A549 (cell line): ENCODE results near the gene FKBP6. TPM values are rescaled to one million over a fixed set of nuclear protein-coding genes. Genes with fewer than 3 reads are reported as not detected.

Experiments used
- ATAC-seq, 2 experiments: fragments of 200-7000 bp in 1 of 2; fragments of >200 bp in 1 of 2; cut with Nextera tagmentation in 1 of 2; cut with Tn5 transposase in 1 of 2; 3 replicates each; pipeline versions ENCODE4 v1.8.0 to v1.9.1; 2018 to 2020; ENCODE audit warnings: mild to moderate bottlenecking in 1 of 2, moderate library complexity in 1 of 2
- CTCF ChIA-PET: fragments of 300-600 bp; sonication (Branson Sonifier 250); formaldehyde crosslinking; extraction: SDS; loops from one replicate; lab custom pipeline; 2021; ENCODE audit warnings: antibody characterized with exemption, inconsistent platforms; lab: Yijun Ruan, JAX
- POLR2A ChIA-PET: fragments of 350-600 bp; formaldehyde crosslinking; extraction: SDS; loops from one replicate; lab custom pipeline; 2021; ENCODE audit warnings: antibody characterized with exemption, inconsistent platforms; lab: Yijun Ruan, JAX
- DNase-seq, 2 experiments: peaks; one replicate each; pipeline versions ENCODE4 v3.0.0 to v3.0.0-alpha.2; 2011 to 2016; ENCODE audit warnings: low read depth in 1 of 2, low spot score in 1 of 2
- FAIRE-seq: peaks from 2 replicates; lab custom pipeline; 2011; peaks lifted over from hg19 to GRCh38; lab: Jason Lieb, UNC
- H3K27ac ChIP-seq, 2 experiments: fragments of >200 bp; sonication (Bioruptor Twin); formaldehyde crosslinking; 3 replicates each; pipeline ENCODE4 v1.5.1; 2016 to 2017
- H3K4me1 ChIP-seq: fragments of >200 bp; sonication (Bioruptor Twin); formaldehyde crosslinking; 3 replicates; pipeline ENCODE4 v1.6.1; 2016
- H3K4me2 ChIP-seq: fragments of >200 bp; sonication (Bioruptor Twin); formaldehyde crosslinking; 3 replicates; pipeline ENCODE4 v1.6.1; 2016
- H3K4me3 ChIP-seq: fragments of >200 bp; sonication (Bioruptor Twin); formaldehyde crosslinking; 3 replicates; pipeline ENCODE4 v1.5.1; 2016
- H3K9me3 ChIP-seq: fragments of >200 bp; sonication (Bioruptor Twin); formaldehyde crosslinking; 3 replicates; pipeline ENCODE4 v1.6.1; 2016
- ATOH8 ChIP-seq: fragments of 250-450 bp; sonication (Bioruptor Pico); IDR thresholded peaks from 2 replicates; pipeline ENCODE4 v1.5.0; 2020; ENCODE audit warnings: low read depth, mild to moderate bottlenecking, moderate library complexity
- BCL3 ChIP-seq: fragments of >200 bp; sonication (Bioruptor Twin); formaldehyde crosslinking; IDR thresholded peaks from 3 replicates; pipeline ENCODE4 v1.6.1; 2016
- CBX2 ChIP-seq: fragments of 200-600 bp; sonication (generic); IDR thresholded peaks from 2 replicates; pipeline ENCODE4 v1.6.1; 2016; ENCODE audit warnings: low read depth, mild to moderate bottlenecking, borderline replicate concordance
- CBX8 ChIP-seq: fragments of 200-600 bp; sonication (generic); IDR thresholded peaks from 2 replicates; pipeline ENCODE4 v1.6.1; 2016
- CHD2 ChIP-seq: fragments of 150-350 bp; IDR thresholded peaks from 2 replicates; pipeline ENCODE4 v1.6.1; 2014; ENCODE audit warnings: low read length; ENCODE audit not compliant: partially characterized antibody
- EHF ChIP-seq: fragments of 250-450 bp; sonication (Bioruptor Pico); IDR thresholded peaks from 2 replicates; pipeline ENCODE4 v1.5.0; 2020; ENCODE audit warnings: mild to moderate bottlenecking
- EP300 ChIP-seq, 2 experiments: fragments of >200 bp; sonication (Bioruptor Twin); formaldehyde crosslinking; IDR thresholded peaks; 2 replicates in 1 of 2; 3 replicates in 1 of 2; pipeline ENCODE4 v1.6.1; 2016 to 2017
- ESRRA ChIP-seq: fragments of 150-350 bp; IDR thresholded peaks from 2 replicates; pipeline ENCODE4 v1.6.1; 2014; ENCODE audit warnings: mild to moderate bottlenecking, low read length, borderline replicate concordance
- GATA3 ChIP-seq: IDR thresholded peaks from 2 replicates; pipeline ENCODE4 v1.6.1; 2012; ENCODE audit warnings: borderline replicate concordance
- HES2 ChIP-seq: fragments of >200 bp; sonication (Bioruptor Twin); formaldehyde crosslinking; IDR thresholded peaks from 2 replicates; pipeline ENCODE4 v1.6.1; 2016
- HOXB13 ChIP-seq: fragments of 250-450 bp; sonication (Bioruptor Pico); IDR thresholded peaks from 2 replicates; pipeline ENCODE4 v1.5.0; 2020; ENCODE audit warnings: low read depth, mild to moderate bottlenecking, moderate library complexity
- HOXB5 ChIP-seq: fragments of 250-450 bp; sonication (Bioruptor Pico); IDR thresholded peaks from 2 replicates; pipeline ENCODE4 v1.5.0; 2020; ENCODE audit warnings: mild to moderate bottlenecking, moderate library complexity
- JUN ChIP-seq, 2 experiments: fragments of >200 bp; sonication (Bioruptor Twin); formaldehyde crosslinking; IDR thresholded peaks; 2 replicates in 1 of 2; 3 replicates in 1 of 2; pipeline ENCODE4 v1.6.1; 2016 to 2017
- KDM1A ChIP-seq: fragments of 200-600 bp; sonication (generic); IDR thresholded peaks from 2 replicates; pipeline ENCODE4 v1.6.1; 2016; ENCODE audit warnings: low read depth, mild to moderate bottlenecking
- KDM5A ChIP-seq: fragments of 200-600 bp; sonication (generic); IDR thresholded peaks from 2 replicates; pipeline ENCODE4 v1.6.1; 2016; ENCODE audit warnings: antibody characterized with exemption, mild to moderate bottlenecking
- MAFK ChIP-seq: fragments of 450-650 bp; IDR thresholded peaks from 2 replicates; pipeline ENCODE4 v1.6.1; 2014; ENCODE audit not compliant: partially characterized antibody
- NFE2L2 ChIP-seq: fragments of 150-350 bp; conservative IDR thresholded peaks from 2 replicates; pipeline ENCODE4 v1.6.1; 2014; ENCODE audit warnings: low read length
- PBX3 ChIP-seq: IDR thresholded peaks from 2 replicates; pipeline ENCODE4 v1.6.1; 2012
- POLR2A ChIP-seq: IDR thresholded peaks from 2 replicates; pipeline ENCODE4 v1.6.1; 2012; ENCODE audit warnings: mild to moderate bottlenecking, low read length
- RCOR1 ChIP-seq: fragments of 150-350 bp; IDR thresholded peaks from 2 replicates; pipeline ENCODE4 v1.6.1; 2014; ENCODE audit warnings: antibody characterized with exemption, low read length, low read depth
- REST ChIP-seq: fragments of 200-600 bp; sonication (generic); IDR thresholded peaks from 2 replicates; pipeline ENCODE4 v1.6.1; 2016; ENCODE audit warnings: antibody characterized with exemption, mild to moderate bottlenecking, moderate library complexity
- RFX5 ChIP-seq: fragments of 450-650 bp; IDR thresholded peaks from 2 replicates; pipeline ENCODE4 v1.7.1; 2014; ENCODE audit warnings: antibody characterized with exemption, mild to moderate bottlenecking, moderate library complexity
- RNF2 ChIP-seq: fragments of 200-600 bp; sonication (generic); IDR thresholded peaks from 2 replicates; pipeline ENCODE4 v1.6.1; 2016; ENCODE audit warnings: low read depth, mild to moderate bottlenecking, antibody characterized with exemption, moderate library complexity, borderline replicate concordance
- SREBF2 ChIP-seq: fragments of 450-650 bp; IDR thresholded peaks from 2 replicates; pipeline ENCODE4 v1.6.1; 2014; ENCODE audit warnings: mild to moderate bottlenecking, moderate library complexity
- ZNF302 ChIP-seq: fragments of 250-450 bp; sonication (Bioruptor Pico); IDR thresholded peaks from 2 replicates; pipeline ENCODE4 v1.9.0; 2021; ENCODE audit warnings: inconsistent platforms, mild to moderate bottlenecking, moderate library complexity
- WGBS: methylation state at CpG from one replicate; pipeline ENCODE4 v1.1.6; 2017; ENCODE audit errors: missing lambda C conversion rate; 5-methylcytosine and 5-hydroxymethylcytosine counted together
- polyA plus RNA-seq, 4 experiments: library from polyadenylated mRNA; depleted of rRNA in 3 of 4; stranded (reverse); fragments of >200 nt; fragmentation: RNase III in 1 of 4; extraction: RNeasy Plus Mini Kit Qiagen cat#74134 plus additional on column Dnase treatment in 1 of 4; gene quantifications; 2 replicates in 3 of 4; 3 replicates in 1 of 4; pipeline ENCODE4 v1.2.3, GENCODE V29; 2011 to 2017

FKBP6 gene
- polyA plus RNA-seq, 2 of the 4 experiments (the other 2 are of a cell fraction): 0.04 TPM; not detected in 1

- no peak overlapping the region for H3K4me3 ChIP-seq
- TF ChIP-seq NFE2L2: no peak
- TF ChIP-seq RFX5: no peak
- no peak for TF ChIP-seq RNF2
- no peak for TF ChIP-seq KDM1A
- TF ChIP-seq JUN (IDR thresholded peaks at IDR 0.05): no peak
- TF ChIP-seq PBX3: no peak
- TF ChIP-seq HOXB13 (CRISPR knock-in tag): no peak
- no peak for TF ChIP-seq HES2
- no peak for TF ChIP-seq EHF (CRISPR knock-in tag)
- TF ChIP-seq ATOH8 (CRISPR knock-in tag): no peak
- no peak for TF ChIP-seq GATA3
- TF ChIP-seq KDM5A: no peak
- TF ChIP-seq CHD2: no peak
- TF ChIP-seq CBX8: no peak
- no peak for TF ChIP-seq REST
- no peak for TF ChIP-seq SREBF2
- no peak for TF ChIP-seq POLR2A
- TF ChIP-seq EP300 (IDR thresholded peaks at IDR 0.05): no peak
- TF ChIP-seq RCOR1: no peak
- TF ChIP-seq ZNF302 (CRISPR knock-in tag): no peak
- TF ChIP-seq, all 56 proteins: peak for 0
- Histone ChIP-seq H3K9me3 (no peaks in the 10 kb centered on the region), H3K4me2 (no peak overlapping the region), H3K27ac (no peak overlapping the region), H3K4me1 (peaks cover 9% of the 10 kb centered on the region)
- 82% methylated on average over 9 of the region's 9 CpGs for WGBS
- ChIA-PET POLR2A (no interaction called here), CTCF (interaction anchor here (2.4 to 3.8 kb wide), 2 partner anchors 12 to 97 kb away, joined by 6 to 16 read pairs; no protein-coding TSS in a partner anchor)
- ATAC-seq: no peak
- no peak for DNase-seq
- no peak for FAIRE-seq
These were observed 26.2 kb downstream of the FKBP6 start for GRCh38 chr7:73354196-73354595.

GRCh38 chr7:73354821-73355220, 26.9 kb downstream of the FKBP6 start:
- 80% methylated on average over 17 of the region's 17 CpGs for WGBS
- DNase-seq (no peak), ATAC-seq (no peak), FAIRE-seq (no peak)
- Histone ChIP-seq H3K4me1 (peaks cover 9% of the 10 kb centered on the region), H3K9me3 (no peaks in the 10 kb centered on the region), H3K4me2 (no peak overlapping the region), H3K27ac (no peak overlapping the region), H3K4me3 (no peak overlapping the region)
- no peak for TF ChIP-seq HOXB5 (CRISPR knock-in tag)
- TF ChIP-seq CBX2: no peak
- TF ChIP-seq EHF (CRISPR knock-in tag): no peak
- TF ChIP-seq MAFK: no peak
- no peak for TF ChIP-seq ESRRA
- TF ChIP-seq BCL3: no peak
- TF ChIP-seq GATA3: no peak
- CTCF ChIA-PET: interaction anchor here (2.4 to 3.8 kb wide), 2 partner anchors 12 to 97 kb away, joined by 6 to 16 read pairs; no protein-coding TSS in a partner anchor
- POLR2A ChIA-PET: no interaction called here
